HuH-7 (cell line): ENCODE results near the gene AOX1.
"Not testable (repeated sequence)": the region's sequence is repeated elsewhere in the genome, so short reads cannot be mapped to it uniquely, and the experiment has no call there.

ENCODE experiments used
- DNase-seq: peaks from one replicate; pipeline ENCODE4 v3.0.0; 2011; ENCODE audit warnings: low spot score

AOX1 gene

GRCh38 chr2:200703127-200703925, 117.5 kb downstream of the AOX1 start:
- DNase-seq = no peak

- DNase-seq = no peak
Observed at GRCh38 chr2:200703926-200704637, 118.3 kb downstream of the AOX1 start.

GRCh38 chr2:200705305-200706041, 119.7 kb downstream of the AOX1 start:
- DNase-seq = peak; percentile 24

- DNase-seq = no peak
Observed at GRCh38 chr2:200708943-200709342, 123.1 kb downstream of the AOX1 start.

- peak; percentile 67 for DNase-seq
Observed at GRCh38 chr2:200713003-200713703, 127.3 kb downstream of the AOX1 start.

- DNase-seq = no peak
Observed at GRCh38 chr2:200713704-200714064, 127.9 kb downstream of the AOX1 start.

- not testable (repeated sequence) for DNase-seq
Observed at GRCh38 chr2:200715014-200715413, 129.2 kb downstream of the AOX1 start.

- DNase-seq = no peak
Observed at GRCh38 chr2:200716386-200716785, 130.6 kb downstream of the AOX1 start.
